Measurements from ENCODE around the gene DOCK9.

DOCK9 gene

DNA sequence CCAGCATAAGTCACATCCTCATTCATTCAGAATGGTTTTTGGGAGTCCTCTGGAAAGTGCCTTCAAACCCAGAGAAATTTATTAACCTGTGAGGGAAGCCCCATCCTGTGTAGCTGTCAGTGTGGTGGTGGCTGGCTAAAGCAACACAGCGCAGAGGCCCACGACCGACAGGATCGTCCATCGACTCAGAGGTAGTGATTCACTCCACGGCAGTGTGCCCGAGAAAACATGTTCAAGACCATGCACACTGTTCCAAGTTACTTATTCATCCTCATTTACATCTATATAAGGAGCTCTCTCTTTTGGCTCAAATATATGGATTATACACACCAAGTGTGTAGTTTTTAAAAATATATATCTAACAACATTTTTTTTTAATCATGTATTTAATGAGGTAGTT is 129.1 kb downstream of the DOCK9 start:
- no peak for DNase-seq (ENCODE audit: low read depth)

DNA sequence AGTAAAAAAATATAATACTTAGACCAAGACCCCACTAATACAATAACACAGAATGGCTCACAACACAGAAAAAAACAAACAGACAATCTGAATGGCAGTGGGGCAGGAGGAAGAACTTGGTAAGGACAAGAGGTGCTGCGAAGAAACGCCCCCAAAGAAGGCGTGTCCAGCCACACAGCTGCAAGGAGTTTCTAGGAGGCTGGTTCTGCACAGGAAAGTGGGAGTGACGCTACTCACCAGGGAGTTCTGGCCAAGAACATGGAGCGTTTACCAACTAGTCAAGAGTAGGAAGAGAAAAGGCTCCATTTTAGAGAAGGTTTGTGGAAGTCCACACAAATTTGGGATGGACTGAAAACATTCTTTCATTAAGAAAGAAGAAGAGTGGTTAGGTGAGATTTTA is 130.1 kb downstream of the DOCK9 start:
- no peak for DNase-seq (ENCODE audit: low read depth)

DNA sequence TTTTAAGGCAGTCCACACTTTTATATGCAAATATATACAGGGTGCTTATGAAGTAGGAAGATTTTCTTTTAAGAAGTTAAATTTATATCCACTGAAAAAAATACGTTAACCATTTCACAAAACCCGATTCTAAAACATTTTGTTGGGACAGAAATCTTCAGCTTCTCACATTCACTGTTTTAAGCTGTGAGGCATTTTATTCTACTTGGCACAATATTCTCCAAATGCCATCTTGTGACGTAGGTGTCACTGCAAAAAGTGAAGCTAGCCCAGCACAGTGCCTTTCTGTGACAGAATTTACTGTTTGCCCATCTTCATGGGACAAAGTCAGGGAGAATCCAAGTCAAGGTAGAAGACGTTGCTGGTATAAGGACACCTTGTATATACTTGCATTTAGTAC is 130.9 kb downstream of the DOCK9 start:
- no peak for DNase-seq (ENCODE audit: low read depth)

DNA sequence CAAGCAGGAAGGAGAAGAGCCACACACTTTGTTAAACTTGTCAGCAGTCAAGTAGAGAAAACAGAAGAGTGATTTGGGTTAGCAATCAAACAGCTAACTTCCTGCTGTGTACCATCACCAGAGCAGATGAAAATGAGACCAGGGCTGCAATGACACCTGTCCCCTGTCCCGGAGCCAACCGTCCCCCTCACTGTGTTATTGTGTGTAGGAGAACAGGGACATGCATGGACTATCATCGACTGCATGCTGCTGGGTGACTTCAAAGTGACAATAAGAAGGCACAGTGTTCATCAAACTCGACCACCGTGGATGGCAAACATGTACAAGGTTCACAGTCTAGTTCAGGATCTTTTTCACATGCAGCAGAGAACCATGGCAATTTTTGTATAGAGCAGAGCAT is 131.3 kb downstream of the DOCK9 start:
- DNase-seq (ENCODE audit: low read depth), result no peak

DNA sequence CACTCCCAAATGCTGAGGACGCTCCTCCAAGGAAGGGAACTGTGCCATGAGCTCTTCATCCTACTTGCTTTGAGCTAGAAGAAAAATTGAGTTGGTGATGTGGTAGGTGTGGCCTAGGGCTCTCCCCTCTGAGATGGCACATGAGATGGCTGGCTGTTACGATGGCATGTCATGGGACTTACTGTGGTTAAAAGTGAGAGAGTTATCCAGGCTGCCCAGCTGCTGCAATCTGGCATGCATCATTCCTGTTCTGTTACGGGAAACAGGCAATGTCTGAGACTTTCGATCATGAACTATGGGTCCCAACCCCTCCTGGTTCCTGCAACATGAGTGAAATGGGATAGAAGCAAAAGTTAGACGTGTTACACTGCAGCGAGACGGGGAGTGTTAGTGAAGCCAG is 132.1 kb downstream of the DOCK9 start:
- no peak for DNase-seq (ENCODE audit: low read depth)

DNA sequence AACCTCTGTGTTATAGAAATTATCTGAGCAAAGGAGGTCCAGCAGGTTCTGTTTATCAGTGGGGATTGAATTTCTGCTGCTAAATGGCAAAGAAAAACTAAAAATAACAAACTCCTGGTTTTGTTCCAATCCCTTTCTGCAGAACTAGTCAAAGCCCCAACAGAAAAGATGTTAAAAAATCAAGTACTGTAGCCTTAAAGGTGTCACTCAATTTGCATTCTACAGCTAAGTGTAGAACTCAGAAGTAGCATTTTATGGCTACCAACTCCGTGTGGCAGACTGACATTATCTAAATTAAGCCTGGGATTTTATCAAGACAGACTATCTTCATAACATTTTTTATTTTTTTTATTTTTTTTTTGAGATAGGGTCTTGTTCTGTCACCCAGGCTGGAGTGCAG is 133.8 kb downstream of the DOCK9 start:
- DNase-seq (ENCODE audit: low read depth), result no peak

DNA sequence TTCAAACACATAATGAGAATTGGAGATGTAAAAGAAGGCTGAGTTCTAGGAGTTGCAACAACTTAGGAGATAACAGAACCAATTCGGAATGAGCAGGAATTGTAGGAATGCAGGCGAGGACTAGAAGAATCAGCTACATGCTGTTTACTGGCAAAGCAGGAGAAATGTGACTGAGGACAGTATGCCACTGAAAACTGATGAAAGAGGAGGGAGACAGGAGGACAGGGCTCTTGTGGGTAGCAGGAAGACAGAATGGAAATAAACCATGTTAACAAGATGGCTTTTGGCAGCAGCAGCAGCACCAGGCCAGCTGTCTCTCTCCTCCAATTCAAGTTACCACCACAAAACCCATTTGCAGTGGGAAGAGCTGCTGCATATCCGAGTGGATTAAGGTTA is 134.4 kb downstream of the DOCK9 start:
- no peak for DNase-seq (ENCODE audit: low read depth)

DNA sequence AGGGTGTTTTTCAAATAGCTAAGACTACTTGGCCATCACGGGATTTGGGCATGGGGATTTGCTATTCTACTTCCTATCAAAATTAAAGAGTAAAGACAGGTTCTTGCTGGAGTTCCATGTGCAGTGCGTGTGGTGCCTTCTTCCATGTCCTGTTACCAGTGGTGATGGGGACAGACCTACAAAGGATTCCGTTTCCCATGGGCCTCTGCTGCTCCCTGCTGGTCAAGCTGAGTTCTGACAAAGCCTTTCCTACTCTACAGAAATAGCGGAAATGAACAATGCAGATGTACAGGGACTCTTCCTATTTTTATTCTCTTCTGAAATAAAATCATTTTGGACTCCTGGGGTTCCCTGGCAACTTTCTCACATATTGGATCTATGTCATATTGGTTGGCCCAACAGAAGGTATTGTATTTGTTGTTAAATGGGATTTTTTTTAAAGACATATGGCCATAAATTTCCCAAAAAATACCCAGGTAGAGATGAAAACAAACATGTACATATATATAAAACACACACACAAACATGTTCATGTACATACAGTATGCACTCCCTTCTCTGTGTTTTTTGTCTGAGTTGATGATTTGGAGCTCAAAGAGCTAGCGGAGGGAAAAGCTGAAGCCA is 134.9 kb downstream of the DOCK9 start:
- peak; percentile 77 for DNase-seq (ENCODE audit: low read depth)

DNA sequence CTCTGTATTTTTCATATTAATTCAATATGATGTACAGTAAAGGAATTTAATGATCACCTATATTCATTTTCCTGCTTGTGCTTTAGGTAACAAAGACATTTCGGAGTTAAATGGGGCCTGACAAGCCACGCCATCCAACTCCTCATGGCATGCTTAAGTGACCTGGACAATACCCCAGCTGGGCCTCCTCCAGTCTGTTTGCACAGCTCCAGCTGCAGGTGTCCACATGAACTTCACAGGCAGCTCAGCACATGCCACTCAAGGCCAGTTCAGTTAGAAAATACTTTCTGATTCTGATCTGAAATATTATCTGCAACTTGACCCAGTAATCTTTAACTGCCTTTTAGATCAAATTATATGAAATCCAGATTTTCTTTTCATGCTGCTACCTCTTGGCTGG is 135.8 kb downstream of the DOCK9 start:
- no peak for DNase-seq (ENCODE audit: low read depth)

DNA sequence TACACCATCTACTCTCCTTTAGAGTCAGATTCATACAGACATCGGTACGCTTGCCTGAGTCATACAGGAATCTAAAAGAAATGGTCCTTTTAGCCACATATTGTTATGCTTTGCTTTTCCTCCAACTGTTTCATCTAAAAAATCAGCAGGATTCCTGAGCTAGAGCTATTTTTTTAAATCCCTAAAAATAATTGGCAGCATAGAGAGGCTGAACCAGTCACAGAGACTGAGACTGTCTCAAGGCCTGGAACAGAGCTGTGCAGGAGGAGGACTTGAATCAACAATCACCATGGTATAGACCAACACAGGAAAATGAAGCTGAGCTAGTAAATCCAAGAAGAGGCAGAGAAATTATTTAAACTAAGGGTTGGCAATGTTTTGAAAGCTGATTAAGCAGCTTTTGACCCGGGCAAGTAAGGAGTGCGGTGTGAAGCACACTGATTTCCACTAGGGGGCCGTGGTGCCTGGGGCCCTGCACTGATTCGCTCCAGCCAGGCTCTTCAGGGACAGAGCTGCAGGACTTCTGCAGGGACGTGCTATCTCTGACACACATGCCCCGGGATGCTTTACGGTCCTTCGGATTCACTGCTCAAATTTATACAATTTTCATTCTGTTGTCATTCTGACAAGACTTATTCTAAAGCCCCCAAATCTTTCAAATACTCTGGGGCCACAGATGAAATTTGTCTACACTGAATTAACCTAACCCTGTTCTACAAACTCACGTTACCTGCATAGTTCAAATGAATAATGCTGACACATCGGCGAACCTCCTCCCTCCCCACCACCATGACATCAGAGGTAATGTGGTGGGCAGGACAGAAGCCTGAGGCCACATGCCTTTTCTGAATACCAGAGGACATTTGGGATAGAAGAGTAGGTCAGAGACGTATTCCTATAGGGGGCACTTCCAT is 137.8 kb downstream of the DOCK9 start:
- DNase-seq (ENCODE audit: low read depth), result peak; percentile 56

DNA sequence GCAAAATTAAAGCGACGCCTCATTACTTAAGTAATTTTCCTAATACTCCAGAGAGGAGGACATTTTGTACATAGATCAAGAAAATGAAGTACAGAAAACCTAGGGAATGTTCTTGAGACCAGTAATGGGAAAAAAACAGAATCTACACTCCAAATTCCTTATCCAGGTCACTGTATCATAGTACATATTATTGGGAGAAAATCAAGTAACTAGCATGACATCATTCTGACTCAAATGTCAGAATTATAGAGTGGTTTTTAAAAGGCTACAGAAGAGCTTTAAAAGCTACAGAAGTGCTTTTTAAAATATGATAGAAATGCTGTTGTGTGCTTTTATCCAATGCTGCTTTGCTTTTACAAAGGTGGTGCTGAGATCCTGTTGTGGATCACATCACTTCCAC is 139.1 kb downstream of the DOCK9 start:
- no peak for DNase-seq (ENCODE audit: low read depth)

DNA sequence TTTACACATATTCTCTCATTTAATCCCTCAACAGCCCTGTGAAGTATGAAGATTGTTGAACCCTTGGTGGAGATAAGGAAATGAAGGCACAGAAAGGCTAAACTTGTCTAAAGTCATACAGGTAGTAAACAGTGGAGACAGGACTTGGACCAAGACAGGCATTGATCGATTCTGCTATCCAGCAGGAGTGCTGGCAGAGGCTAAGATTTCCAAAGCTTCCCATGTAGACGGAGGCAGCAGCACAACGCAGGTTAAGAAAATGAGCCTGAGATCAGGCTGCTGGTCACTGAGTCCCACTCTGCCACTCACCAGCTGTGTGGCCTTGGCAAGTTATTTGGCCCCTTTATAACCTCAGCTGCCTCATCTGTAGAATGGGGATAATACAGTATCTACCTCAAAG is 140.0 kb downstream of the DOCK9 start:
- DNase-seq (ENCODE audit: low read depth), result no peak

DNA sequence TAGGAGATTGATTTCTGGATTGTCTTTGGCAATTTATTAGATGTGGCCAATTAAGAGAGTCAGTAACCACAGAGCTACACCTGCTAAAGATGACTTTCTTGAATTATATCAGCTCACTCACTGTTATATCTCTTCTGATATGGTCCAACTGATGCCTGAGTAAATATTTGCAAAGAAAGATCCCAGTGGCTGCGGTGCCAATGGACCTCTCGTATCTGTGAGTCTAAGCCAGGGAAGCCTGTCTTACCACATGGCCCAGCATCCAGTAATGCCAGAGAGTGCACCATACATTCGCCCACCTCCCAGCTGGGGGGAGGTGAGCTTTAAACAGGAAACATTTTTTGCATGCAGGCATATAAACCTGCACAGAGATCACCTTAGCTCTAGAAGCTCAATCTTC is 142.7 kb downstream of the DOCK9 start:
- no peak for DNase-seq (ENCODE audit: low read depth)

DNA sequence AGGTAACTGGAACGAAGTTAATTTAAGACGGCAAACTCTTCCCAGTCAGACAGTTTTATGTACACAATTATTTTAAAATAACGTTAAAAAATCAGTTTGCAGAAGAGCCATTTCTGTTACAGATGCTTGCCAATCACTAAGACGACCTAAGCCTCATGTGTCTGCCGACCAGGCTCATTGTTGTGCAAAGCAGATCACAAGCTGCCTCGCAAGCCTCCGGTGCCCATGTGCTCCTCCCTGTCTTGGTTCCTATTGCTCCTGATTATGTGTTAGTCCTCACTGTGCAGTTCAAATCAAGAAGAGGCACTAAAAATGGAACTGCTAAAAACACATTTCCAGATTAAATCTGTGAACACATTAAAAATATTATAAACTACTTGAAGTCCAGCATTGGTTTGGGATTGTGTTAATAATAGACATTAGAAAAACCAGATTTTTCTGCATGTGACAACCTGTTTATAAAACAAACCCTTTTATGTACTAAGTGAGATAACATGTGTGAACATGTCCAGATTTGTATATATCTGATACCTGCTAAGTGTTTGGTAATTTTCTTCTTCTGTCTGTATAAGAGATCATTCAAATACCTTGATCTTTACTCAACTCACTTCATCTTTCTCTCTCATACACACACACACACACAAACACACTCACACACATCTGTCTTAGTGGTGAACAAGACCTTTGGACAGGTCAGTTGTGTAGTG is 143.5 kb downstream of the DOCK9 start:
- no peak for DNase-seq (ENCODE audit: low read depth)

DNA sequence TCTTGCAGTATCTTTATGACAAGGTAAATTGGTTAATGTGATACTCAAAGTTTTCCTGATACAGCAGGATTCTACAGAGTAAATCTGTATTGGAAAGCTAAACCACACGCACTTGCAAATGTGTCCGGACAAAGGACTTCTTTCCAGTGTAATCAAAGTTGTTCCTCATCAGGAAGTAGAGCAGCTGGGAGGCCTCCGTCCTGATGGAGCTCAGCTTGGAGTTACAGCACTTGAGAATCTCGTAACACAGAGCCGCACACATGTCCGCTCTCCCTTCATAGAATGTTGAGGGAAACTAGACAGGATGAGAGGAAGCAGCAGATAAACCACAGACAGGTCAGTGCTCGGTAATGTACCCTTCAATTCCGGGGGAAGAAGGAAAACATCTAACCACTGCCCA is 146.6 kb downstream of the DOCK9 start:
- no peak for DNase-seq (ENCODE audit: low read depth)

DNA sequence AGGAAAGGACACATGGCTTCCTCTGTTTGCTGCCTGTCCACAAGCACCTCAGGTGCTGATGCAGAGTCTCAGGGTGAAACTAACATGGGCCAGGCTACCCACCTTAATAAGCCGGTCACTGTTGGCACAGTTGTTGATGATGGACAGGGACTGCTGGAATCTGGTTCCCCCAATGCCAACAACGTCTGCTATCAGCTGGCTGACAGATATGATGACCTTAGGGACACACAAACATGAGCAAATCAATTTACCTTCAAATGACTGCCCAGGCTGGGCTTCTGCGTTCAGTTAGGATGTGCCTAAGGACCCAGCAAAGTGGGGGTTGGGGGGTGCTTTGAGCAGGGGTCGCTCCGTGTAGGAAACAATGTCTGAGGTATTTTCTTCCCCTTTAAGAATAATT is 148.3 kb downstream of the DOCK9 start:
- DNase-seq (ENCODE audit: low read depth), result no peak

DNA sequence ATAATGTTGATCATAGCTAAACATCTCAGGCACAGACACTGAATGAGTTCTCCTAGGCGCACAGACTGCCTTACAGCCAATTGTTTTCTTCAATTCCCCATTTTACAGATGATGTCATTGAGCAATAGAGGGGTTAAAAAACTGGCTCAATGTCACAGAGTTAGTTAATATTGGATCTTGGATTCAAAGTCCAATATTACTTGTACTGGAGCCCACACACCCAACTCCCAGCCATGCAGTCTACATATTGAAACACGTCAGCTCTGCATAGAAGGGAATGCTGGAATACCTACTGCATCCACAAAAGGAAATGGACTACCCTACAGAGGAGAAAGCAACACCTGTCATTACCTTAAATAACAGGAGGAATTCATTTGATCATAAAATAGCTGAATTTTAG is 149.2 kb downstream of the DOCK9 start:
- DNase-seq (ENCODE audit: low read depth), result no peak

DNA sequence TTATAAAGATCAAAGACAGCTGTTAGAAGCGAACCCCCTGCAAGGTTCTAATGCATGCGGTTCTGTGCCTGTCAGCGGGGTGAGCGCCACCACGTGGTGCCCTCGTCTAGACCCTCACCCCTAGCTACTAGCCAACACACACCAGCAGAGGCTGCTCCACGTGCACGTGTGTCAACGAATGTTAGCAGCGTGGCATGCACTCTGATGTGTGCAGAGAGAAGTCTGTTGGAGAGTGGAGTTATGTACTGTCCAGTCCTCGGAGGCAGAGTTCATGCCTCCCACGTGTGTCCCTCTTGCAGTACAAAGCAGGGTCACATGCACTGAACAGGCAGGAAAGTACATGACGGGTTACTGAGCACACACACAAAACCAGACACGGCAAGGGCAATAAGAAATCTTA is 150.4 kb downstream of the DOCK9 start:
- DNase-seq (ENCODE audit: low read depth), result no peak

DNA sequence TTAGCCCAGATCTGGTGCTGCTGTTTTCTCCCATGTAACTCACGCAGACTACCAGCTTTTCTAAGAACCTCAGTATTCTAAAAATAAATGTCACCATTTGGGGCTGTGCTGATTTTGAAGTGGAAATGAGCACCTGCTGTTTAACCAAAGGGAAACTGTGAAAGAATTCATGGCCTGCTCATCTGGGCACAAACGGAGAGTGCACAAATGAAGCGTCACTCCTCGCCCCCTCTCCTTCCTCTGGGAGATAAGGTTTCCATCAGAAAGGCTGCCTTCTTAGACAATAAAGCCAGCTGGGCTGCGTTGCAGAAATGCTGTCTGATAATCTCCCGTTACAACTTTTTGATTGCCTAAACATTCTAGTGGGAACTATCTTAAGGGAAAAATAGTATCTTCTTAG is 151.7 kb downstream of the DOCK9 start:
- no peak for DNase-seq (ENCODE audit: low read depth)

DNA sequence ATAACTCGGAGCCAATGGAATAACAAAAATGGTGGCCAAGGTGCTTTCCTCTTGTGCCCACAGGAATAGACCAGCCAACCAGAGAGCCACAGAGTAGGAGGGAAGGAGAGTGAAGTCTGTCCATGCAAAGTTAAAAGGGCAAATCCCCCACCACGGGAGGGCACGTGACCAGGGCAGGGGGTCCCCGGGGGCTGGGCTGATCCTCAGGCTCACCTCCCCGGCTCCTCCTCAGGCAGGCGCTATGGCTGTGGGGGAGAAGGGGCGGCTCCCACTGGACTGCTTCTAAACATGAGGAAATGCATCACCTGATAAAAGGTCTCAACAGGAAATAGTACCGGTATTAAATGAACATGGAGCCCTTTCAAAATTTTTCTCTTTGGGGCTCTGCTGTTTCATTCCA is 152.2 kb downstream of the DOCK9 start:
- no peak for DNase-seq (ENCODE audit: low read depth)

DNA sequence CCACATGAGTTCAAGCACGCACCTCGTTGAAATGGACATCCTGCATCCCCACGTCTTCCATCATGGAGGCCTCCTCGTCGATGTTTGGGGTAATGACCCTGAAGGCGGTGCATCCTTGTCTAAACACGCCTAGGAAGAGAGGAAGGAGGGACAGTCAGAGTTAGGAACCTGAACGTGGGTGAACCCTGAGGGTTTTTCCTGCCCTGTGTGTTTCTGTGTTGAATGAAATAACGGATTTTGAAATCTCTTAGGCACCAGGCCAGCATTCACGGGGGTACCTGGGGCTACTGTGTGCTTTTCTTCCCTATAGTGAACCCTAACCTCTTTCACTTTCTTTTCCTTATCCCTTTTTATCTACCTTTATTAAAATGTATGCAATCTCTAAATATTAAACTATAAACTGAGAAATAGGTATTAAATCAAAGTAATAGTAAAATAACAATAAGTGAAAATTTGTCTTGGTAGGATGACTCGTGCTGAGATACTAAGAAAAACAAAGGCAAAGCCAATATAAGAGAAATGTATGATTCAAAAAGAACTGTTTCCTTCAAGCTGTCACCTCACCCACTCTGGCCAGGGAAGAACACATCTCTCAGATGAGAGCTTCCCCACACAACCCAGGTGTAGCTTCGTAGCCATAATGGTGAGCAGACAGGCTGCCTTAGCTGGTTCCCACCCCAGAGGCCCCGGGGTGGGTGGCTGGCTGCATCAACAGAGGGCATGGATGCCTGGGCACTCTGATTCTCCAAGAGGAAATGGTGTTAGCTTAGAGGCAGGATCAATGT is 153.3 kb downstream of the DOCK9 start:
- peak; percentile 15 for DNase-seq (ENCODE audit: low read depth)

DNA sequence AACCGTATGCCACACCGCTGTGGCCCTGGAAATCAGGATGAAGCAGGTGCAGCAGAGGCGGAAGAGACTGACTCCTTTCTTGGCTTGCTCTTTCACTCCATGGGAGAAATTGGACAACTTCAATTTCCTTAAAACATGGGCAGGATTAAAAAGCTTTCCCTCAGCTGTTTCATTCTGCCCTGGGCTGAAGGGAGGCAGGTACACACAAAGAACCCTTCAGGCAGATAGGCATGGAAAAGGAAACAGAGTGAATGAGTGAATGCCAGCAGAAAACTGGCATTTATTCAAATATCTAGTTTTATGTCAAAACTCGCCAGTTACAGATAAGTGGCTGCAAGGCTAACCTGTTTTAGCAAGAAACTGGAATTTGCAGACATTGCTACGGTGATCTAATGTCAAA is 154.4 kb downstream of the DOCK9 start:
- no peak for DNase-seq (ENCODE audit: low read depth)

Measured in iris pigment epithelial cell (primary cell).